NT2/D1 (cell line): ENCODE results near the gene NPAS3.

ENCODE experiments used
- SUZ12 ChIP-seq: IDR thresholded peaks from 2 replicates; pipeline ENCODE4 v1.6.1; 2011; ENCODE audit not compliant: insufficient read length, insufficient read depth; ENCODE audit errors: extremely low read depth
- YY1 ChIP-seq: IDR thresholded peaks from 2 replicates; pipeline ENCODE4 v1.6.1; 2011; ENCODE audit not compliant: insufficient read length, insufficient read depth
- ZNF274 ChIP-seq: IDR thresholded peaks from 2 replicates; pipeline ENCODE4 v1.6.1; 2011; ENCODE audit warnings: mild to moderate bottlenecking, low read depth, low read length

DNA sequence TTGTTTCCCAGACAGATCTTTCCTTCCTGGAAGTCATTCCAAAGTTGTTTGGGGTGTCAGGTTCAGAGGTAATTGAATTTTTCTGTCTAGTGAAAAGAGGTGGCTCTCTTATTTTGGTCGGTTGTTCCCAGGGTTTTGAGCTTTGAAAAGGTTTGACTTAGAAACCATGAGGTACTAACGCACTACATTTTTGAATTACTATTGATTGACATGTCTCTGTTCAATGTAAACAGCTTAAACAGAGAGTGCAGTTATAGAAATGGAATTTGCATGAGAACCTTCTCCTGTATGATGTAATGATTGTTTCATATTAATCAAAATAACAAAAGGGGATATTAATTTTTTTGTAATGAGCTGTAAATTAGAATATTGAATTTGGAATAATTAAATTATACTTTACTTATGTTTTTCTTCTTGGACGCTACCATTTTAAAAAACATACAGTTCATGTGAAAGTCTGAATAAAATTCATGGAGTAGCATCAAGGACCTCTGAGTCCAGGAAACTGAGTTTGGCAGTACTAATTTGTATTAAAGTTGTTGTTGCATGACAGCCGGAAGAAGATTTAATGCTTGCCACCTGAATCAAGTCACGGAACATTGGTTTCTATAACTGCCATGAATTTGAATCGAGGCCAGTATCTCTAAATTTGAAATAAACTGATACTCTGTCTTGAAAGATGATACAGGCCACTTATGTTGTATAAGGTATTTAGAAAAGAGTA, 41.7 kb downstream of the NPAS3 start:
- no peak for TF ChIP-seq ZNF274
- TF ChIP-seq SUZ12, result no peak
- TF ChIP-seq YY1, result no peak
